Fibroblast of gingiva (primary cell): ENCODE results near the gene TM4SF20.
A peak's percentile ranks its signal among the peaks of the same experiment; 100 is the strongest.

Source experiments
- DNase-seq: peaks from one replicate; pipeline ENCODE4 v3.0.0-alpha.2; 2011; ENCODE audit warnings: low read depth

TM4SF20 gene

GRCh38 chr2:227367427-227367795 is 11.7 kb downstream of the TM4SF20 start:
- DNase-seq, result no peak

GRCh38 chr2:227366769-227367426 is 12.2 kb downstream of the TM4SF20 start:
- peak; percentile 99 for DNase-seq

- DNase-seq, result peak; percentile 37
Observed at GRCh38 chr2:227365833-227366232, 13.3 kb downstream of the TM4SF20 start.

- peak; percentile 75 for DNase-seq
Observed at GRCh38 chr2:227364585-227365263, 14.4 kb downstream of the TM4SF20 start.

GRCh38 chr2:227363756-227364155 is 15.3 kb downstream of the TM4SF20 start:
- DNase-seq, result no peak

- DNase-seq, result no peak
Observed at GRCh38 chr2:227360351-227360750, 18.8 kb downstream of the TM4SF20 start.

- no peak for DNase-seq
Observed at GRCh38 chr2:227351639-227352038, 27.5 kb downstream of the TM4SF20 start.

- no peak for DNase-seq
Observed at GRCh38 chr2:227349989-227350612, 29.0 kb downstream of the TM4SF20 start.

GRCh38 chr2:227348324-227348723 is 30.8 kb downstream of the TM4SF20 start:
- DNase-seq, result no peak

GRCh38 chr2:227347117-227347516 is 32.0 kb downstream of the TM4SF20 start:
- no peak for DNase-seq

- no peak for DNase-seq
Observed at GRCh38 chr2:227344231-227344630, 34.9 kb downstream of the TM4SF20 start.

GRCh38 chr2:227341553-227341952 is 37.6 kb downstream of the TM4SF20 start:
- DNase-seq, result no peak

- no peak for DNase-seq
Observed at GRCh38 chr2:227340106-227340505, 39.0 kb downstream of the TM4SF20 start.

GRCh38 chr2:227339098-227339599 is 40.0 kb downstream of the TM4SF20 start:
- no peak for DNase-seq

GRCh38 chr2:227337442-227337841 is 41.7 kb downstream of the TM4SF20 start:
- no peak for DNase-seq

- DNase-seq, result no peak
Observed at GRCh38 chr2:227335713-227336112, 43.4 kb downstream of the TM4SF20 start.

- peak; percentile 2 for DNase-seq
Observed at GRCh38 chr2:227326783-227327182, 52.3 kb downstream of the TM4SF20 start.

GRCh38 chr2:227325839-227326195 is 53.3 kb downstream of the TM4SF20 start:
- DNase-seq, result peak; percentile 47

GRCh38 chr2:227324995-227325838 is 53.9 kb downstream of the TM4SF20 start, which contains the start of gene MFF:
MFF (plus strand) TSS chr2:227325251; CDS start chr2:227330666, 5,415 bp downstream.
- DNase-seq, result peak; percentile 92

- DNase-seq, result peak; percentile 8
Observed at GRCh38 chr2:227324642-227324994, 54.5 kb downstream of the TM4SF20 start.

- DNase-seq, result no peak
Observed at GRCh38 chr2:227323818-227324217, 55.3 kb downstream of the TM4SF20 start.

- no peak for DNase-seq
Observed at GRCh38 chr2:227322530-227323205, 56.4 kb downstream of the TM4SF20 start.
